Caco-2 (cell line): ENCODE data around the gene GNAO1. TPM values are rescaled to one million over a fixed set of nuclear protein-coding genes. Genes with fewer than 3 reads are reported as not detected.

ENCODE experiments used
- BruUV-seq: library from RNA; stranded (reverse); fragments of 400-500 nt; replicated peaks from 2 replicates; lab custom pipeline; 2021; lab: Mats Ljungman, UMichigan
- CTCF ChIA-PET: fragments of 300-600 bp; sonication (Branson Sonifier 250); formaldehyde crosslinking; loops from one replicate; lab custom pipeline; 2022; ENCODE audit warnings: antibody characterized with exemption; lab: Charles Lee
- POLR2A ChIA-PET: fragments of 300-600 bp; sonication (Branson Sonifier 250); formaldehyde crosslinking; loops from one replicate; lab custom pipeline; 2022; ENCODE audit warnings: antibody characterized with exemption; lab: Charles Lee
- DNase-seq, 2 experiments: peaks; one replicate each; pipeline versions ENCODE4 v3.0.0 to v3.0.0-alpha.2; 2020 to 2022
- H3K27me3 ChIP-seq: replicated peaks from 2 replicates; pipeline ENCODE4 v1.6.0; 2011; ENCODE audit warnings: low read length; ENCODE audit not compliant: control insufficient read depth, insufficient read depth
- H3K36me3 ChIP-seq: 2 replicates; pipeline ENCODE4 v1.5.1; 2011; ENCODE audit warnings: low read length; ENCODE audit not compliant: control insufficient read depth, insufficient read depth
- H3K4me1 ChIP-seq: fragments of 250-450 bp; sonication (Bioruptor Pico); 2 replicates; pipeline ENCODE4 v1.5.1; 2020; ENCODE audit warnings: mild to moderate bottlenecking
- H3K4me3 ChIP-seq: 2 replicates; pipeline ENCODE4 v1.5.1; 2011; ENCODE audit warnings: low read depth, mild to moderate bottlenecking, control low read depth, low read length
- H3K9me3 ChIP-seq: fragments of 250-450 bp; sonication (Bioruptor Pico); 2 replicates; pipeline ENCODE4 v1.5.1; 2020; ENCODE audit warnings: mild to moderate bottlenecking, moderate library complexity
- H3K27ac Mint-ChIP-seq: one replicate; pipeline ENCODE4 v1.8.0; 2022; ENCODE audit warnings: mixed read lengths; ENCODE audit not compliant: unreplicated experiment
- H3K27me3 Mint-ChIP-seq: one replicate; pipeline ENCODE4 v1.8.0; 2022; ENCODE audit warnings: mixed read lengths; ENCODE audit not compliant: insufficient read depth, unreplicated experiment
- H3K36me3 Mint-ChIP-seq: one replicate; pipeline ENCODE4 v1.8.0; 2022; ENCODE audit warnings: mild to moderate bottlenecking, mixed read lengths; ENCODE audit not compliant: insufficient read depth, unreplicated experiment
- H3K4me1 Mint-ChIP-seq: one replicate; pipeline ENCODE4 v1.8.0; 2022; ENCODE audit warnings: low read depth, mixed read lengths; ENCODE audit not compliant: unreplicated experiment
- H3K4me3 Mint-ChIP-seq: one replicate; pipeline ENCODE4 v1.8.0; 2022; ENCODE audit warnings: mild to moderate bottlenecking, moderate library complexity, mixed read lengths; ENCODE audit not compliant: unreplicated experiment
- H3K9me3 Mint-ChIP-seq: one replicate; pipeline ENCODE4 v1.8.0; 2022; ENCODE audit warnings: mixed read lengths; ENCODE audit not compliant: unreplicated experiment
- CTCF ChIP-seq, 2 experiments: fragments of 200-600 bp in 1 of 2; IDR thresholded peaks; 1 replicate in 1 of 2; 2 replicates in 1 of 2; pipeline versions ENCODE4 v1.5.1 to v1.8.0; 2011 to 2022; ENCODE audit warnings: antibody characterized with exemption in 1 of 2, control low read depth in 1 of 2, inconsistent platforms in 1 of 2, low read depth in 1 of 2, low read length in 1 of 2, mild to moderate bottlenecking in 1 of 2, moderate library complexity in 1 of 2; ENCODE audit not compliant: insufficient read depth in 1 of 2, severe bottlenecking in 1 of 2, unreplicated experiment in 1 of 2
- intact Hi-C: fragments of 100-400 bp; cut with micrococcal nuclease; formaldehyde crosslinking; loops from one replicate; pipeline ENCODE4 v1.10.0; 2022; ENCODE audit not compliant: unreplicated experiment
- total RNA-seq: library from RNA; stranded (reverse); gene quantifications from 2 replicates; pipeline ENCODE4 v1.2.3, GENCODE V29; 2022

The GNAO1 gene
- total RNA-seq, 1 experiment from 2014 or later, result 3.2 TPM

DNA sequence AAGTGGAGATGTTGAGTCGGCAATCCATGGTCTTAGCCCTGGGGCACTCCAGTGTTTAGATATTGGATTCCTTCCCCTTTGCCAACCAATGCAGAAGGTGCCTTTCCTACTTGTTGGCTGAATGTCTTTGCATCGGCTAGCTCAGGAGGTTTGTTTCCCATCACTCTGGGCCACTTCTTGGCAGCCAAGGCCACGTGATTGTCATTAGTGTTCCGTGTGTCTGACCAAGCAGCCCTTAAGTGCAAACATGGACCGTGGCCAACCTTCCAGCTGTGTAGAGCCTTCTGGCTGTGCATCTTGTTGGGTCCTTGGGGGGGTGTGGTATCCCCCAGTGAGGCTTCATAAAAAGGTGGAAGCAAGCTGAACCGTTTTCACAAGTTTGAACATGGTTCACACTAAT, 66.0 kb downstream of the GNAO1 start:
- intact Hi-C loops, result no loop called here
- no peaks in the 10 kb centered on the region for H3K9me3 Mint-ChIP-seq
- no peak for TF ChIP-seq CTCF (IDR thresholded peaks at IDR 0.05; ENCODE audit: insufficient read depth in 1 of 2, low read depth in 1 of 2, low read length in 1 of 2, severe bottlenecking in 1 of 2, unreplicated experiment in 1 of 2)

DNA sequence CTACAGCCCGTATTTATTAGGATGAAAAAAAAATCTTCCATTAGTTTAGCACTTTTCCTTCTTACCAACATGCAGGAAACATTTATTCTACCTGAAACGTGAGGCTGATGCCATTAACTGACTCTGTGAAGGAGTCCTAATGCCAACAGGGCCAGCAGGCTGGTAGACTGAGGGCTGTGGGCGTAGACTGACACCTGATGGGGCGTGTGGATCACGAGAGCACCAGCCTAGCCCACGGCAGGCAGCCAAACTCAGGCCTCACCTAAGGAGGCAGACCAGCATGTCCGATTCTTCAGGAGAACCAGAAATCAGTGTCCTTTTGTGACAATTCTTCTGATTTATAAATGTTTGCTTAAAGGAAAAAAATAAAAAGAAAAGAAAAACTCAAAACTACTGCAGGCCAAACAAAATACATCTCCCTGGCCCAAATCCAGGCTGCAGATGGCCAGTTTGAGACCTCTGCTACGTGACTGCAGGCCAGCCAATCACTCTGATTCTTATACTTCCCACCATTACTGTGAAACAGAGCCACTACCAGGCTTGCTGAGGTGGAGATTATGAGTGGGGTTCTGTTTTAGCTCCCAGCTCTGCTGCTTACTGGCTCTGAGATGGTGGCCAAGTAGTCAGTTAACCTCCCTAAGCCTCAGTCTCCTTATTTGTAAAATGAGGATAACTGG, 66.5 kb downstream of the GNAO1 start:
- no peak overlapping the region for H3K4me3 ChIP-seq
- Mint-ChIP-seq H3K27me3 (peaks cover 3% of the 10 kb centered on the region), H3K27ac (no peak overlapping the region), H3K9me3 (no peaks in the 10 kb centered on the region), H3K4me1 (peaks cover 6% of the 10 kb centered on the region), H3K36me3 (no peaks in the 10 kb centered on the region), H3K4me3 (no peak overlapping the region)
- BruUV-seq, result no TSS peak
- ChIA-PET POLR2A (no interaction called here), CTCF (no interaction called here)
- intact Hi-C loops, result no loop called here
- H3K9me3 ChIP-seq, result no peaks in the 10 kb centered on the region
- no peak for TF ChIP-seq CTCF (IDR thresholded peaks at IDR 0.05; ENCODE audit: insufficient read depth in 1 of 2, low read depth in 1 of 2, low read length in 1 of 2, severe bottlenecking in 1 of 2, unreplicated experiment in 1 of 2)
- no peaks in the 10 kb centered on the region for H3K36me3 ChIP-seq
- no peaks in the 10 kb centered on the region for H3K4me1 ChIP-seq
- no peaks in the 10 kb centered on the region for H3K27me3 ChIP-seq
- no peak for DNase-seq

More for the DNA sequence above, 66.0 kb downstream of the GNAO1 start:
- CTCF ChIA-PET, result interaction anchor here (0.6 kb wide), 1 partner anchor 265 kb away, joined by 5 read pairs; no protein-coding TSS in a partner anchor
- POLR2A ChIA-PET, result no interaction called here
- BruUV-seq, result no TSS peak
- Histone ChIP-seq H3K4me3 (no peak overlapping the region), H3K4me1 (no peaks in the 10 kb centered on the region), H3K36me3 (no peaks in the 10 kb centered on the region), H3K9me3 (no peaks in the 10 kb centered on the region), H3K27me3 (no peaks in the 10 kb centered on the region)
- Mint-ChIP-seq H3K4me3 (no peak overlapping the region), H3K27me3 (peaks cover 3% of the 10 kb centered on the region), H3K27ac (no peak overlapping the region), H3K4me1 (peaks cover 6% of the 10 kb centered on the region), H3K36me3 (no peaks in the 10 kb centered on the region)
- DNase-seq, result no peak

GRCh38 chr16:56258508-56259424, 67.5 kb downstream of the GNAO1 start:
- Mint-ChIP-seq H3K27ac (no peak overlapping the region), H3K9me3 (no peaks in the 10 kb centered on the region), H3K36me3 (no peaks in the 10 kb centered on the region), H3K4me1 (peaks cover 7% of the 10 kb centered on the region), H3K4me3 (no peak overlapping the region), H3K27me3 (peaks cover 3% of the 10 kb centered on the region)
- Histone ChIP-seq H3K9me3 (no peaks in the 10 kb centered on the region), H3K4me3 (no peak overlapping the region), H3K36me3 (no peaks in the 10 kb centered on the region), H3K4me1 (peaks cover 7% of the 10 kb centered on the region), H3K27me3 (no peaks in the 10 kb centered on the region)
- DNase-seq, result no peak
- intact Hi-C loops, result no loop called here
- no TSS peak for BruUV-seq
- ChIA-PET CTCF (no interaction called here), POLR2A (no interaction called here)
- TF ChIP-seq CTCF (IDR thresholded peaks at IDR 0.05; ENCODE audit: insufficient read depth in 1 of 2, low read depth in 1 of 2, low read length in 1 of 2, severe bottlenecking in 1 of 2, unreplicated experiment in 1 of 2), result no peak
